Esophagus squamous epithelium (tissue), 4 donors: Measurements from ENCODE around the gene KCNC3.

ENCODE experiments used
- CTCF ChIP-seq, 6 experiments: fragments of 450-650 bp in 4 of 6; fragments of 200-600 bp in 2 of 6; sonication (generic) in 2 of 6; IDR thresholded peaks; one replicate each; pipeline ENCODE4 v1.5.1; 2016 to 2019; ENCODE audit warnings: antibody characterized with exemption in 6 of 6, mild to moderate bottlenecking in 4 of 6, moderate library complexity in 4 of 6
- POLR2A ChIP-seq, 4 donors: fragments of 450-650 bp; IDR thresholded peaks; one replicate each; pipeline ENCODE4 v1.6.1; 2017; ENCODE audit warnings: antibody characterized with exemption in 4 of 4, mild to moderate bottlenecking in 4 of 4, moderate library complexity in 3 of 4

- no peak for TF ChIP-seq CTCF (IDR thresholded peaks at IDR 0.05)
- TF ChIP-seq POLR2A (IDR thresholded peaks at IDR 0.05): no peak
Observed at GRCh38 chr19:50332244-50333038, 3.3 kb upstream of the KCNC3 start.
